Endothelial cell (in vitro differentiated cells): ENCODE results near the gene ANKRD60. TPM values are rescaled to one million over a fixed set of nuclear protein-coding genes. Genes with fewer than 3 reads are reported as not detected.

Experiments used
- DNase-seq: peaks from one replicate; pipeline ENCODE4 v3.0.0; 2021; ENCODE audit warnings: low spot score
- H3K27ac Mint-ChIP-seq: one replicate; pipeline ENCODE4 v1.8.0; 2021; ENCODE audit warnings: mixed read lengths, inconsistent platforms; ENCODE audit not compliant: unreplicated experiment
- H3K27me3 Mint-ChIP-seq: one replicate; pipeline ENCODE4 v1.8.0; 2021; ENCODE audit warnings: mild to moderate bottlenecking, moderate library complexity, mixed read lengths, inconsistent platforms; ENCODE audit not compliant: unreplicated experiment
- H3K36me3 Mint-ChIP-seq: one replicate; pipeline ENCODE4 v1.8.0; 2021; ENCODE audit warnings: mild to moderate bottlenecking, low read depth, mixed read lengths, inconsistent platforms; ENCODE audit not compliant: unreplicated experiment
- H3K4me1 Mint-ChIP-seq: one replicate; pipeline ENCODE4 v1.8.0; 2021; ENCODE audit warnings: mild to moderate bottlenecking, mixed read lengths, inconsistent platforms; ENCODE audit not compliant: unreplicated experiment
- H3K4me3 Mint-ChIP-seq: one replicate; pipeline ENCODE4 v1.8.0; 2021; ENCODE audit warnings: mild to moderate bottlenecking, mixed read lengths, inconsistent platforms; ENCODE audit not compliant: unreplicated experiment
- H3K9me3 Mint-ChIP-seq: one replicate; pipeline ENCODE4 v1.8.0; 2021; ENCODE audit warnings: mixed read lengths, inconsistent platforms; ENCODE audit not compliant: unreplicated experiment
- CTCF ChIP-seq: fragments of 200-600 bp; sonication (generic); IDR thresholded peaks from one replicate; pipeline ENCODE4 v1.5.0; 2021; ENCODE audit warnings: antibody characterized with exemption; ENCODE audit not compliant: unreplicated experiment
- total RNA-seq: library from RNA; stranded (reverse); fragmentation: NEBNext Ultra II Directional; extraction: Animal tissue kit (Norgen Biotek cat#: 25700); gene quantifications from one replicate; pipeline ENCODE4 v1.2.1, GENCODE V29; 2021; ENCODE audit not compliant: unreplicated experiment

Gene ANKRD60
- total RNA-seq, 1 donor from 2014 or later = not detected

DNA sequence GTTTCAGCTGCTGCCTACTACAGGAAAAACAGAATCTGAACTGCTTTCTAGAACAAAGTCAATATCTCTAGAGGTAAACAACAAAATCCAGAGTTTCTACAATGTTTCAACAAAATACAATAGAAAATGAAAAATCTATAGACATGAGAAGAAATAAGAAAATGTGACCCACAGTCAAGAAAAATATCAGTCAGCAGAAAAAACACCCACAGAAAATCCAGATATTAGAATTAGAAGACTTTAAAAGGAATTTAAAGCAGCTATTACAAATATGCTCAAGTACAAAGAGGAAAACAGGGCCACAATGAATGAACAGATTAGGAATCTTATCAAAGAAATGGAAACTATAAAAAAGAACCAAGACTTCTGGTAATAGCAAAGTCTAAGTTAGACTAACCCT lies 26.4 kb upstream of the ANKRD60 start:
- Mint-ChIP-seq H3K4me3 (no peak overlapping the region), H3K9me3 (no peaks in the 10 kb centered on the region), H3K27me3 (no peaks in the 10 kb centered on the region), H3K36me3 (peaks cover 29% of the 10 kb centered on the region), H3K27ac (no peak overlapping the region), H3K4me1 (peaks cover 32% of the 10 kb centered on the region)
- DNase-seq = no peak
- TF ChIP-seq CTCF = no peak

GRCh38 chr20:58251979-58252591 lies 23.6 kb upstream of the ANKRD60 start:
- Mint-ChIP-seq H3K27me3 (no peaks in the 10 kb centered on the region), H3K4me3 (no peak overlapping the region), H3K4me1 (peaks cover 7% of the 10 kb centered on the region), H3K27ac (no peak overlapping the region), H3K36me3 (peaks cover 21% of the 10 kb centered on the region), H3K9me3 (no peaks in the 10 kb centered on the region)
- DNase-seq = no peak
- no peak for TF ChIP-seq CTCF

GRCh38 chr20:58251348-58251978 lies 23.0 kb upstream of the ANKRD60 start:
- Mint-ChIP-seq H3K36me3 (peaks cover 27% of the 10 kb centered on the region), H3K4me1 (peaks cover 6% of the 10 kb centered on the region), H3K9me3 (no peaks in the 10 kb centered on the region), H3K27me3 (no peaks in the 10 kb centered on the region), H3K4me3 (no peak overlapping the region), H3K27ac (no peak overlapping the region)
- DNase-seq = no peak
- no peak for TF ChIP-seq CTCF

GRCh38 chr20:58246346-58246745 lies 17.9 kb upstream of the ANKRD60 start:
- H3K4me3 Mint-ChIP-seq = no peak overlapping the region
- peak; percentile 15 for TF ChIP-seq CTCF
- no peak overlapping the region for H3K27ac Mint-ChIP-seq
- no peaks in the 10 kb centered on the region for H3K9me3 Mint-ChIP-seq
- peaks cover 9% of the 10 kb centered on the region for H3K27me3 Mint-ChIP-seq
- H3K36me3 Mint-ChIP-seq = peaks cover 43% of the 10 kb centered on the region
- DNase-seq = peak; percentile 35
- peaks cover 9% of the 10 kb centered on the region for H3K4me1 Mint-ChIP-seq

GRCh38 chr20:58245931-58246330 lies 17.5 kb upstream of the ANKRD60 start:
- no peaks in the 10 kb centered on the region for H3K9me3 Mint-ChIP-seq
- H3K4me1 Mint-ChIP-seq = peaks cover 9% of the 10 kb centered on the region
- peaks cover 9% of the 10 kb centered on the region for H3K27me3 Mint-ChIP-seq
- no peak for DNase-seq
- no peak overlapping the region for H3K4me3 Mint-ChIP-seq
- H3K27ac Mint-ChIP-seq = no peak overlapping the region
- H3K36me3 Mint-ChIP-seq = peaks cover 46% of the 10 kb centered on the region
- no peak for TF ChIP-seq CTCF
